Liver (tissue), 9 donors: ENCODE data around the gene FBN1. TPM values are rescaled to one million over a fixed set of nuclear protein-coding genes. Genes with fewer than 3 reads are reported as not detected.

Experiments
- DNase-seq: peaks from one replicate; pipeline ENCODE4 v3.0.0-alpha.2; 2017; ENCODE audit warnings: low spot score
- H3K27ac ChIP-seq, 2 donors: one replicate each; pipeline ENCODE4 v1.7.0; 2013; ENCODE audit warnings: inconsistent platforms in 2 of 2, low read length in 2 of 2, control low read depth in 1 of 2, low read depth in 1 of 2, mild to moderate bottlenecking in 1 of 2
- H3K27me3 ChIP-seq, 4 donors: one replicate each; pipeline versions ENCODE4 v1.6.1 to v1.7.0; 2013; ENCODE audit warnings: low read length in 3 of 4, inconsistent platforms in 1 of 4, mild to moderate bottlenecking in 1 of 4, moderate library complexity in 1 of 4; ENCODE audit not compliant: control insufficient read depth in 4 of 4, insufficient read depth in 4 of 4
- H3K36me3 ChIP-seq, 4 donors: one replicate each; pipeline versions ENCODE4 v1.6.1 to v1.7.0; 2013; ENCODE audit warnings: low read length in 3 of 4, mild to moderate bottlenecking in 3 of 4, low read depth in 1 of 4, moderate library complexity in 1 of 4; ENCODE audit not compliant: control insufficient read depth in 4 of 4, insufficient read depth in 3 of 4
- H3K4me1 ChIP-seq, 4 donors: one replicate each; pipeline versions ENCODE4 v1.6.1 to v1.7.0; 2013; ENCODE audit warnings: low read length in 3 of 4, mild to moderate bottlenecking in 3 of 4, moderate library complexity in 1 of 4; ENCODE audit not compliant: control insufficient read depth in 4 of 4, insufficient read depth in 4 of 4
- H3K4me3 ChIP-seq, 3 donors: one replicate each; pipeline versions ENCODE4 v1.6.1 to v1.7.0; 2013; ENCODE audit warnings: low read length in 3 of 3, control low read depth in 1 of 3, low read depth in 1 of 3, mild to moderate bottlenecking in 1 of 3
- H3K9ac ChIP-seq, 2 donors: one replicate each; pipeline ENCODE4 v1.7.0; 2013; ENCODE audit warnings: low read length in 2 of 2, mild to moderate bottlenecking in 2 of 2, moderate library complexity in 2 of 2, control low read depth in 1 of 2, low read depth in 1 of 2
- H3K9me3 ChIP-seq, 4 donors: one replicate each; pipeline versions ENCODE4 v1.6.1 to v1.7.0; 2013; ENCODE audit warnings: low read length in 3 of 4; ENCODE audit not compliant: control insufficient read depth in 4 of 4
- ATF3 ChIP-seq: IDR thresholded peaks from 2 replicates; pipeline ENCODE4 v1.6.1; 2016; ENCODE audit warnings: antibody characterized with exemption
- CTCF ChIP-seq: fragments of 150-350 bp; IDR thresholded peaks from 2 replicates; pipeline ENCODE4 v1.5.1; 2017; ENCODE audit warnings: improper control_type of control experiment, low read depth, low read length; ENCODE audit not compliant: missing input control
- EGR1 ChIP-seq, 2 donors: IDR thresholded peaks; 2 replicates each; pipeline ENCODE4 v1.6.1; 2016 to 2018; ENCODE audit warnings: antibody characterized with exemption in 2 of 2, low read depth in 2 of 2
- FOXA1 ChIP-seq: IDR thresholded peaks from 2 replicates; pipeline ENCODE4 v1.6.1; 2016; ENCODE audit warnings: antibody characterized with exemption
- FOXA2 ChIP-seq: IDR thresholded peaks from 2 replicates; pipeline ENCODE4 v1.6.1; 2016; ENCODE audit warnings: antibody characterized with exemption
- GABPA ChIP-seq, 2 donors: IDR thresholded peaks in 1 of 2; conservative IDR thresholded peaks in 1 of 2; 2 replicates each; pipeline ENCODE4 v1.6.1; 2016; ENCODE audit warnings: antibody characterized with exemption in 2 of 2, mild to moderate bottlenecking in 1 of 2, moderate library complexity in 1 of 2
- HNF4A ChIP-seq, 2 donors: conservative IDR thresholded peaks; 2 replicates each; pipeline ENCODE4 v1.6.1; 2016; ENCODE audit warnings: antibody characterized with exemption in 2 of 2, mild to moderate bottlenecking in 2 of 2
- HNF4G ChIP-seq: IDR thresholded peaks from 2 replicates; pipeline ENCODE4 v1.6.1; 2016; ENCODE audit warnings: antibody characterized with exemption
- JUND ChIP-seq, 2 donors: IDR thresholded peaks; 2 replicates each; pipeline ENCODE4 v1.6.1; 2016; ENCODE audit warnings: antibody characterized with exemption in 2 of 2
- MAX ChIP-seq: IDR thresholded peaks from 2 replicates; pipeline ENCODE4 v1.6.1; 2016; ENCODE audit warnings: antibody characterized with exemption
- NR2F2 ChIP-seq: IDR thresholded peaks from 2 replicates; pipeline ENCODE4 v1.6.1; 2016; ENCODE audit warnings: antibody characterized with exemption
- REST ChIP-seq: IDR thresholded peaks from 2 replicates; pipeline ENCODE4 v1.6.1; 2016; ENCODE audit warnings: antibody characterized with exemption, mild to moderate bottlenecking
- SP1 ChIP-seq: IDR thresholded peaks from 2 replicates; pipeline ENCODE4 v1.6.1; 2018; ENCODE audit warnings: antibody characterized with exemption, mild to moderate bottlenecking
- YY1 ChIP-seq: IDR thresholded peaks from 2 replicates; pipeline ENCODE4 v1.6.1; 2016; ENCODE audit warnings: antibody characterized with exemption, mild to moderate bottlenecking
- ZBTB33 ChIP-seq: IDR thresholded peaks from 2 replicates; pipeline ENCODE4 v1.6.1; 2016; ENCODE audit warnings: antibody characterized with exemption
- WGBS: extraction: QIAGEN DNeasy Blood & Tissue Kit; methylation state at CpG from one replicate; pipeline ENCODE4 v1.1.7; 2013; 5-methylcytosine and 5-hydroxymethylcytosine counted together
- polyA plus RNA-seq, 2 donors: library from polyadenylated mRNA; stranded (reverse) in 1 of 2; unstranded in 1 of 2; fragments of 200-250 nt in 1 of 2; fragments of >200 nt in 1 of 2; fragmentation: Nextera tagmentation in 1 of 2; extraction: Ambion mirVana in 1 of 2; gene quantifications; one replicate each; pipeline versions ENCODE4 v1.2.1 to v1.2.3, GENCODE V29; 2013 to 2015
- total RNA-seq, 2 donors: library from RNA; depleted of rRNA; stranded (reverse); fragments of >200 nt; gene quantifications; one replicate each; pipeline ENCODE4 v1.2.3, GENCODE V29; 2014
- donor health status: healthy.
- donor health status: healthy.
- donor health status: healthy.
- donor health status: healthy.
- donor health status: healthy.

Gene FBN1
- total and polyA plus RNA-seq, 4 donors, result 1.3 to 20.1 (median 12.4) TPM

- no peak for TF ChIP-seq ZBTB33
These were observed 1.6 kb downstream of the FBN1 start (continued) for GRCh38 chr15:48643776-48644466.

GRCh38 chr15:48643206-48643605 lies 2.3 kb downstream of the FBN1 start:
- Histone ChIP-seq H3K9me3 (no peaks in the 10 kb centered on the region), H3K36me3 (no peaks in the 10 kb centered on the region), H3K4me3 (peak overlapping the region in 1 of 3 donors; percentile 12), H3K27ac (no peak overlapping the region), H3K9ac (no peak overlapping the region), H3K27me3 (peaks cover 0 to 10% (median 4%) of the 10 kb centered on the region in 4 donors), H3K4me1 (peaks cover 5 to 21% (median 17%) of the 10 kb centered on the region in 4 donors)
- no peak for DNase-seq
- no peak for TF ChIP-seq JUND (IDR thresholded peaks at IDR 0.05)
- no peak for TF ChIP-seq EGR1 (IDR thresholded peaks at IDR 0.05; ENCODE audit: low read depth in 2 of 2)
- TF ChIP-seq REST, result no peak
- TF ChIP-seq HNF4A (conservative IDR thresholded peaks at IDR 0.05), result no peak
- TF ChIP-seq FOXA1, result no peak
- no peak for TF ChIP-seq GABPA (IDR thresholded peaks at IDR 0.05 in 1 of 2, conservative IDR thresholded peaks at IDR 0.05 in 1 of 2)
- no peak for TF ChIP-seq NR2F2
- TF ChIP-seq YY1, result no peak
- no peak for TF ChIP-seq HNF4G
- WGBS, result 71% methylated on average over 3 of the region's 3 CpGs

- 68% methylated on average over 1 of the region's 1 CpG for whole genome bisulfite sequencing
- no peaks in the 10 kb centered on the region for H3K9me3 ChIP-seq
- DNase-seq, result no peak
- peak overlapping the region in 1 of 3 donors; percentile 12 for H3K4me3 ChIP-seq
- H3K9ac ChIP-seq, result no peak overlapping the region
- H3K27me3 ChIP-seq, result peaks cover 0 to 10% (median 4%) of the 10 kb centered on the region in 4 donors
- peaks cover 5 to 21% (median 17%) of the 10 kb centered on the region in 4 donors for H3K4me1 ChIP-seq
- no peaks in the 10 kb centered on the region for H3K36me3 ChIP-seq
- no peak overlapping the region for H3K27ac ChIP-seq
- TF ChIP-seq HNF4G, result no peak
- no peak for TF ChIP-seq FOXA2
- no peak for TF ChIP-seq CTCF
- TF ChIP-seq SP1, result no peak
- no peak for TF ChIP-seq ATF3
- no peak for TF ChIP-seq HNF4A (conservative IDR thresholded peaks at IDR 0.05)
- no peak for TF ChIP-seq REST
- no peak for TF ChIP-seq MAX
- TF ChIP-seq EGR1 (IDR thresholded peaks at IDR 0.05; ENCODE audit: low read depth in 2 of 2), result no peak
- TF ChIP-seq ZBTB33, result no peak
- TF ChIP-seq JUND (IDR thresholded peaks at IDR 0.05), result no peak
These were observed 2.7 kb downstream of the FBN1 start for GRCh38 chr15:48642795-48643194.
